ENCODE results near the gene COL4A4.

Gene COL4A4

DNA sequence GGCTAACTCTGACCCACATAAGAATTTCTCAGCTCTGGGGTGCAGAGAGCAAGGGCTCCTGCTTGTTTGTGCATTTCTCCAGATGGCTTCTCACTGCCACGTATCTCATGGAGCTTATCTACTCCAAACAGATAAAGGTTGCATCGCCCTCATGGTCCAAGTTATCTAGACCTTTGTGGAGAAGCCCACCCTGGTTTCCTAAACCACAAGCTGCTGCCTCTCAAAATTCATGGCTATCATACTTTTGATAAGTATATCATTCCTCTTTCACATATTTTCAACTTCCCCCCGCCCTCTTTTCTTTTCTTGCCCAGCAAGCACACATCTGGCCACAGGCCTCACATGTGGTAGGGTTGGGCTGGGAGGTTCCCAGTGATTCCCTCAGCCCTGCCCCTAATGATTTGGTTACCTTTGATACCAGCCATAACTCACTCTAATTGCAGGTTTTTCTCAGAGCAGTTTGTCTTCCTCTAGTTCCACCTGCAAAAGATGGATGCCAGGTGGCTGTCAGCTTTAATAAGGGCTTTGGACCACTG is 182.1 kb downstream of the COL4A4 start:
- Histone ChIP-seq H3K27ac (no peak overlapping the region), H4K20me1 (ENCODE audit: insufficient read depth) (no peaks in the 10 kb centered on the region), H3K4me1 (ENCODE audit: low read depth, poor library complexity, severe bottlenecking) (peaks cover 21% of the 10 kb centered on the region), H3K9ac (no peak overlapping the region), H3K79me2 (ENCODE audit: insufficient read depth, low read depth) (no peaks in the 10 kb centered on the region), H3K4me2 (no peak overlapping the region), H3K36me3 (ENCODE audit: insufficient read depth) (no peaks in the 10 kb centered on the region), H3K4me3 (IDR thresholded peaks at IDR 0.05; ENCODE audit: insufficient read depth, low read depth, low read length) (no peak overlapping the region), H2AFZ (ENCODE audit: low read depth) (no peak overlapping the region), H3K27me3 (ENCODE audit: insufficient read depth, low read depth) (no peaks in the 10 kb centered on the region)
- TF ChIP-seq, protein P1, sequence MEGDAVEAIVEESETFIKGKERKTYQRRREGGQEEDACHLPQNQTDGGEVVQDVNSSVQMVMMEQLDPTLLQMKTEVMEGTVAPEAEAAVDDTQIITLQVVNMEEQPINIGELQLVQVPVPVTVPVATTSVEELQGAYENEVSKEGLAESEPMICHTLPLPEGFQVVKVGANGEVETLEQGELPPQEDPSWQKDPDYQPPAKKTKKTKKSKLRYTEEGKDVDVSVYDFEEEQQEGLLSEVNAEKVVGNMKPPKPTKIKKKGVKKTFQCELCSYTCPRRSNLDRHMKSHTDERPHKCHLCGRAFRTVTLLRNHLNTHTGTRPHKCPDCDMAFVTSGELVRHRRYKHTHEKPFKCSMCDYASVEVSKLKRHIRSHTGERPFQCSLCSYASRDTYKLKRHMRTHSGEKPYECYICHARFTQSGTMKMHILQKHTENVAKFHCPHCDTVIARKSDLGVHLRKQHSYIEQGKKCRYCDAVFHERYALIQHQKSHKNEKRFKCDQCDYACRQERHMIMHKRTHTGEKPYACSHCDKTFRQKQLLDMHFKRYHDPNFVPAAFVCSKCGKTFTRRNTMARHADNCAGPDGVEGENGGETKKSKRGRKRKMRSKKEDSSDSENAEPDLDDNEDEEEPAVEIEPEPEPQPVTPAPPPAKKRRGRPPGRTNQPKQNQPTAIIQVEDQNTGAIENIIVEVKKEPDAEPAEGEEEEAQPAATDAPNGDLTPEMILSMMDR (conservative IDR thresholded peaks at IDR 0.05; ENCODE audit: low read depth, low read length) = no peak

DNA sequence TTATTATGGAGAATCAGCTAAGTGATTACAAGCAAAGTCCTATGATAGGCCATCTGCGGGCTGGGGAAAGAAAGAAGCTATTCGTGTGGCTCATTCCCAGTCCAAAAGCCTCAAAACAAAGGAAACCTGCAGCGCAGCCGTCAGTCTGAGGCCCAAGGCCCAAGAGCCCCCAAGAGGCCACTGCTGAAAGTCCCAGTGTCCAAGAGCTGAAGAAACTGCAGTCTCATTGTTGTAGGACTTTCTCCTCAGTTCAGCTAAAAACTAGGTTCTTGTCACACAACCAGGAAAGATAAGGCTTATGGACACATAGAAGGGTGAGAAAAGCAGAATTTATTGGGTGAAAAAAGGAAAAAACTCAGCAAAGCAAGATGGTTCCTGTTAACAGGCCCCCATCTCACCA is 185.0 kb downstream of the COL4A4 start:
- no peak overlapping the region for H3K27ac ChIP-seq

DNA sequence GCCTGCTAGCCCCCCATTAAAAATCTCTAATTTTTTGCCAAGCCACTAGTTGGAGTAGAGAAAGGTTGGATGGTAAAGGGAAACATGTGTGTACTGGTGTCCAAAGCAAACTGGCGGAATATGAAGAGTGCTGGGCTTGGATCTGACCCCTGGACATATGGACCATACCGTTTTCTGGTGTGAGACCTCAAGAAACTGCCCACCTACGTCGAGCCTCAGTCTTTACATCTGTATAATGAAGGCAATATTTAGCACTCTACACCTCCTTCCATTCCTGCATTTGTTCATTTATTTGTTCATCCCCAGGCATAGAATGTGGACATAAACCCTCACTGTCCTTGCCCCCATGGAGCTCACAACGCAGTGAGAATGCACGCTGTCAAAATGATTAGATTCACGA is 185.7 kb downstream of the COL4A4 start:
- no peak overlapping the region for H3K4me3 ChIP-seq (IDR thresholded peaks at IDR 0.05; ENCODE audit: insufficient read depth, low read depth, low read length)
- no peak overlapping the region for H2AFZ ChIP-seq (ENCODE audit: low read depth)
- H3K27ac ChIP-seq = no peak overlapping the region
- H4K20me1 ChIP-seq (ENCODE audit: insufficient read depth) = no peaks in the 10 kb centered on the region
- no peak overlapping the region for H3K4me2 ChIP-seq
- no peak overlapping the region for H3K9ac ChIP-seq
- no peaks in the 10 kb centered on the region for H3K79me2 ChIP-seq (ENCODE audit: insufficient read depth, low read depth)
- peaks cover 11% of the 10 kb centered on the region for H3K4me1 ChIP-seq (ENCODE audit: low read depth, poor library complexity, severe bottlenecking)
- H3K27me3 ChIP-seq (ENCODE audit: insufficient read depth, low read depth) = no peaks in the 10 kb centered on the region
- H3K36me3 ChIP-seq (ENCODE audit: insufficient read depth) = no peaks in the 10 kb centered on the region
- TF ChIP-seq, protein P1 (conservative IDR thresholded peaks at IDR 0.05; ENCODE audit: low read depth, low read length) = no peak

More for the DNA sequence above, 185.0 kb downstream of the COL4A4 start:
- Histone ChIP-seq H3K79me2 (ENCODE audit: insufficient read depth, low read depth) (no peaks in the 10 kb centered on the region), H3K27me3 (ENCODE audit: insufficient read depth, low read depth) (no peaks in the 10 kb centered on the region), H3K36me3 (ENCODE audit: insufficient read depth) (no peaks in the 10 kb centered on the region), H3K4me3 (IDR thresholded peaks at IDR 0.05; ENCODE audit: insufficient read depth, low read depth, low read length) (no peak overlapping the region), H2AFZ (ENCODE audit: low read depth) (no peak overlapping the region), H3K4me1 (ENCODE audit: low read depth, poor library complexity, severe bottlenecking) (peaks cover 11% of the 10 kb centered on the region), H3K4me2 (no peak overlapping the region), H3K9ac (no peak overlapping the region), H4K20me1 (ENCODE audit: insufficient read depth) (no peaks in the 10 kb centered on the region)
- TF ChIP-seq, protein P1 (conservative IDR thresholded peaks at IDR 0.05; ENCODE audit: low read depth, low read length) = no peak

DNA sequence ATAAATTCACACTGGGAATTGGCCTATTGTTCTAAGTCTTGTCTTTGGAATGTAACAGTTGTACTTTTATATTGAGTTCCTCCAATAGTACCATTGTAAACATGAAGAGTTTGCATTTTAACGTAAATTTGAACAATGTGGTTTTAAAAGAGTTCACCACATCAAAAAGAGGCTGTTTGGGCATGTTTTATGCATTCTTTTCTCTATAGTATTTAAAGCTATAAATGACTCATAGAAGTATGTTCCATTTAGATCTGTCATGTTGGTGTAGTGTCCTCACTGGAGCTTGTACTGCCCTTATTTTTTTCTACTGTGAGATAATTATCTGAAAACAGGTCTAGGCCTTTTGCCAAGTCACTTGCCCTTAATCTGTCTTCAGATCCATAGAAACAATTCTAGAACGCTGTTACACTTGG is 186.2 kb downstream of the COL4A4 start:
- H3K4me3 ChIP-seq (IDR thresholded peaks at IDR 0.05; ENCODE audit: insufficient read depth, low read depth, low read length) = no peak overlapping the region
- no peaks in the 10 kb centered on the region for H3K79me2 ChIP-seq (ENCODE audit: insufficient read depth, low read depth)
- no peaks in the 10 kb centered on the region for H3K36me3 ChIP-seq (ENCODE audit: insufficient read depth)
- H3K4me1 ChIP-seq (ENCODE audit: low read depth, poor library complexity, severe bottlenecking) = peaks cover 11% of the 10 kb centered on the region
- no peak overlapping the region for H3K27ac ChIP-seq
- no peak overlapping the region for H2AFZ ChIP-seq (ENCODE audit: low read depth)
- H3K9ac ChIP-seq = no peak overlapping the region
- H3K4me2 ChIP-seq = no peak overlapping the region
- H4K20me1 ChIP-seq (ENCODE audit: insufficient read depth) = no peaks in the 10 kb centered on the region
- TF ChIP-seq, protein P1 (conservative IDR thresholded peaks at IDR 0.05; ENCODE audit: low read depth, low read length) = no peak
- no peaks in the 10 kb centered on the region for H3K27me3 ChIP-seq (ENCODE audit: insufficient read depth, low read depth)
